Central memory CD8-positive, alpha-beta T cell (primary cell): Measurements from ENCODE around the gene CNTN4.

Source experiments
- ATAC-seq: fragments of 150-1000 bp; cut with Tn5 transposase; replicated peaks from 2 replicates; pipeline ENCODE4 v1.10.0; 2022; ENCODE audit warnings: mild to moderate bottlenecking, moderate FRiP score, moderate number of reproducible peaks; ENCODE audit not compliant: poor library complexity, severe bottlenecking; ENCODE audit errors: extremely low read depth
- DNase-seq, 2 donors: peaks; one replicate each; pipeline ENCODE4 v3.0.0; 2021; ENCODE audit warnings: low spot score in 2 of 2
- H3K27ac Mint-ChIP-seq: one replicate; pipeline ENCODE4 v1.8.0; 2022; ENCODE audit warnings: low read depth, mild to moderate bottlenecking, moderate library complexity, mixed read lengths
- H3K27me3 Mint-ChIP-seq: one replicate; pipeline ENCODE4 v1.8.0; 2022; ENCODE audit warnings: mixed read lengths
- H3K36me3 Mint-ChIP-seq: one replicate; pipeline ENCODE4 v1.8.0; 2022; ENCODE audit warnings: mild to moderate bottlenecking, moderate library complexity, mixed read lengths; ENCODE audit not compliant: insufficient read depth
- H3K4me1 Mint-ChIP-seq: one replicate; pipeline ENCODE4 v1.8.0; 2022; ENCODE audit warnings: mixed read lengths
- H3K4me3 Mint-ChIP-seq: one replicate; pipeline ENCODE4 v1.8.0; 2022; ENCODE audit warnings: mild to moderate bottlenecking, moderate library complexity, mixed read lengths
- H3K9me3 Mint-ChIP-seq: one replicate; pipeline ENCODE4 v1.8.0; 2022; ENCODE audit warnings: mixed read lengths

CNTN4 gene

GRCh38 chr3:2603692-2604289, 505.1 kb downstream of the CNTN4 start:
- Mint-ChIP-seq H3K4me3 (no peak overlapping the region), H3K9me3 (no peaks in the 10 kb centered on the region), H3K27me3 (no peaks in the 10 kb centered on the region), H3K4me1 (no peaks in the 10 kb centered on the region), H3K27ac (no peak overlapping the region), H3K36me3 (no peaks in the 10 kb centered on the region)
- no peak for DNase-seq
- no peak for ATAC-seq

GRCh38 chr3:2614578-2614977, 515.9 kb downstream of the CNTN4 start:
- H3K4me3 Mint-ChIP-seq = no peak overlapping the region
- H3K9me3 Mint-ChIP-seq = peaks cover 12% of the 10 kb centered on the region
- no peaks in the 10 kb centered on the region for H3K27me3 Mint-ChIP-seq
- no peaks in the 10 kb centered on the region for H3K4me1 Mint-ChIP-seq
- DNase-seq (no peak), ATAC-seq (no peak)
- H3K36me3 Mint-ChIP-seq = no peaks in the 10 kb centered on the region
- no peak overlapping the region for H3K27ac Mint-ChIP-seq

GRCh38 chr3:2615080-2615479, 516.4 kb downstream of the CNTN4 start:
- Mint-ChIP-seq H3K27ac (no peak overlapping the region), H3K36me3 (no peaks in the 10 kb centered on the region), H3K4me1 (no peaks in the 10 kb centered on the region), H3K4me3 (no peak overlapping the region), H3K9me3 (peaks cover 12% of the 10 kb centered on the region), H3K27me3 (no peaks in the 10 kb centered on the region)
- ATAC-seq = no peak
- DNase-seq = no peak

GRCh38 chr3:2623436-2623835, 524.8 kb downstream of the CNTN4 start:
- H3K9me3 Mint-ChIP-seq = peaks cover 5% of the 10 kb centered on the region

GRCh38 chr3:2628117-2628516, 529.5 kb downstream of the CNTN4 start:
- ATAC-seq = no peak
- Mint-ChIP-seq H3K4me1 (no peaks in the 10 kb centered on the region), H3K4me3 (no peak overlapping the region), H3K27ac (no peak overlapping the region), H3K9me3 (no peaks in the 10 kb centered on the region), H3K27me3 (no peaks in the 10 kb centered on the region), H3K36me3 (no peaks in the 10 kb centered on the region)
- no peak for DNase-seq

More at GRCh38 chr3:2623436-2623835, 524.8 kb downstream of the CNTN4 start:
- Mint-ChIP-seq H3K27ac (no peak overlapping the region), H3K36me3 (peaks cover 3% of the 10 kb centered on the region), H3K4me3 (no peak overlapping the region), H3K4me1 (no peaks in the 10 kb centered on the region), H3K27me3 (no peaks in the 10 kb centered on the region)
- ATAC-seq = no peak
- DNase-seq = no peak

- no peak for DNase-seq
- no peaks in the 10 kb centered on the region for H3K27me3 Mint-ChIP-seq
- no peak for ATAC-seq
Observed at GRCh38 chr3:2635511-2635910, 536.8 kb downstream of the CNTN4 start.

GRCh38 chr3:2643606-2644005, 544.9 kb downstream of the CNTN4 start:
- DNase-seq (no peak), ATAC-seq (no peak)
- H3K4me1 Mint-ChIP-seq = no peaks in the 10 kb centered on the region
- H3K27ac Mint-ChIP-seq = no peak overlapping the region
- H3K4me3 Mint-ChIP-seq = no peak overlapping the region
- H3K36me3 Mint-ChIP-seq = no peaks in the 10 kb centered on the region
- peaks cover 6% of the 10 kb centered on the region for H3K9me3 Mint-ChIP-seq
- no peaks in the 10 kb centered on the region for H3K27me3 Mint-ChIP-seq

More at GRCh38 chr3:2635511-2635910, 536.8 kb downstream of the CNTN4 start:
- peaks cover 17% of the 10 kb centered on the region for H3K9me3 Mint-ChIP-seq
- H3K36me3 Mint-ChIP-seq = no peaks in the 10 kb centered on the region
- H3K4me3 Mint-ChIP-seq = no peak overlapping the region
- H3K27ac Mint-ChIP-seq = no peak overlapping the region
- no peaks in the 10 kb centered on the region for H3K4me1 Mint-ChIP-seq

- H3K27ac Mint-ChIP-seq = no peak overlapping the region
- no peak overlapping the region for H3K4me3 Mint-ChIP-seq
- H3K27me3 Mint-ChIP-seq = no peaks in the 10 kb centered on the region
- no peaks in the 10 kb centered on the region for H3K4me1 Mint-ChIP-seq
- DNase-seq (no peak), ATAC-seq (no peak)
- H3K36me3 Mint-ChIP-seq = no peaks in the 10 kb centered on the region
- no peaks in the 10 kb centered on the region for H3K9me3 Mint-ChIP-seq
Observed at GRCh38 chr3:2645001-2645400, 546.3 kb downstream of the CNTN4 start.

GRCh38 chr3:2650746-2651145, 552.1 kb downstream of the CNTN4 start:
- ATAC-seq = no peak
- H3K9me3 Mint-ChIP-seq = peaks cover 5% of the 10 kb centered on the region
- H3K4me3 Mint-ChIP-seq = no peak overlapping the region
- no peaks in the 10 kb centered on the region for H3K4me1 Mint-ChIP-seq
- H3K36me3 Mint-ChIP-seq = peaks cover 2% of the 10 kb centered on the region
- no peak for DNase-seq
- H3K27ac Mint-ChIP-seq = no peak overlapping the region
- no peaks in the 10 kb centered on the region for H3K27me3 Mint-ChIP-seq

- Mint-ChIP-seq H3K27me3 (no peaks in the 10 kb centered on the region), H3K27ac (no peak overlapping the region), H3K9me3 (peaks cover 5% of the 10 kb centered on the region), H3K36me3 (peaks cover 2% of the 10 kb centered on the region), H3K4me3 (no peak overlapping the region), H3K4me1 (no peaks in the 10 kb centered on the region)
- DNase-seq = no peak
- ATAC-seq = no peak
Observed at GRCh38 chr3:2652386-2652785, 553.7 kb downstream of the CNTN4 start.

GRCh38 chr3:2653706-2654105, 555.0 kb downstream of the CNTN4 start:
- Mint-ChIP-seq H3K9me3 (peaks cover 5% of the 10 kb centered on the region), H3K27ac (no peak overlapping the region), H3K36me3 (peaks cover 2% of the 10 kb centered on the region), H3K27me3 (no peaks in the 10 kb centered on the region), H3K4me1 (no peaks in the 10 kb centered on the region), H3K4me3 (no peak overlapping the region)
- ATAC-seq (no peak), DNase-seq (no peak)

- DNase-seq (no peak), ATAC-seq (no peak)
- Mint-ChIP-seq H3K36me3 (peaks cover 2% of the 10 kb centered on the region), H3K27me3 (no peaks in the 10 kb centered on the region), H3K4me3 (no peak overlapping the region), H3K4me1 (no peaks in the 10 kb centered on the region), H3K27ac (no peak overlapping the region), H3K9me3 (peaks cover 5% of the 10 kb centered on the region)
Observed at GRCh38 chr3:2655229-2655701, 556.6 kb downstream of the CNTN4 start.

GRCh38 chr3:2656806-2657777, 558.4 kb downstream of the CNTN4 start:
- no peak for ATAC-seq
- no peaks in the 10 kb centered on the region for H3K4me1 Mint-ChIP-seq
- H3K36me3 Mint-ChIP-seq = peaks cover 2% of the 10 kb centered on the region
- no peaks in the 10 kb centered on the region for H3K27me3 Mint-ChIP-seq
- no peak for DNase-seq
- no peaks in the 10 kb centered on the region for H3K9me3 Mint-ChIP-seq
- H3K4me3 Mint-ChIP-seq = no peak overlapping the region
- H3K27ac Mint-ChIP-seq = no peak overlapping the region
